HEK293 (cell line): ENCODE measurements around the gene ALG3.

Experiments
- CTCF ChIA-PET: fragments of 350-600 bp; formaldehyde crosslinking; extraction: SDS; loops from one replicate; lab custom pipeline; 2021; ENCODE audit warnings: antibody characterized with exemption; lab: Yijun Ruan, JAX
- POLR2A ChIA-PET: fragments of 300-600 bp; formaldehyde crosslinking; extraction: SDS; loops from one replicate; lab custom pipeline; 2020; ENCODE audit warnings: antibody characterized with exemption, inconsistent platforms; lab: Yijun Ruan, JAX
- H3K27ac ChIP-seq: fragments of 200-500 bp; sonication (Bioruptor generic); 2 replicates; pipeline ENCODE4 v1.5.1; 2014; ENCODE audit warnings: low read depth, low read length, control low read depth, inconsistent platforms; ENCODE audit errors: extremely low read depth
- H3K36me3 ChIP-seq, 2 experiments: fragments of 200-500 bp in 1 of 2; sonication (Bioruptor generic) in 1 of 2; 1 replicate in 1 of 2; 2 replicates in 1 of 2; pipeline ENCODE4 v1.5.1; 2014 to 2017; ENCODE audit warnings: inconsistent platforms in 2 of 2, low read length in 2 of 2; ENCODE audit not compliant: control insufficient read depth in 2 of 2, insufficient read depth in 1 of 2
- H3K4me1 ChIP-seq: fragments of 200-500 bp; sonication (Bioruptor generic); 2 replicates; pipeline ENCODE4 v1.5.1; 2014; ENCODE audit warnings: mild to moderate bottlenecking, low read length, inconsistent platforms; ENCODE audit not compliant: control insufficient read depth, insufficient read depth
- H3K4me3 ChIP-seq: 2 replicates; pipeline ENCODE4 v1.5.1; 2011; ENCODE audit warnings: low read depth, mild to moderate bottlenecking, control low read depth, low read length, moderate library complexity
- H3K9me3 ChIP-seq: fragments of 200-500 bp; sonication (Bioruptor generic); 2 replicates; pipeline ENCODE4 v1.5.1; 2014; ENCODE audit warnings: low read depth, low read length, inconsistent platforms; ENCODE audit not compliant: control insufficient read depth, insufficient read depth
- IKZF3 ChIP-seq: fragments of 450-650 bp; IDR thresholded peaks from 2 replicates; pipeline ENCODE4 v1.5.0; 2018; ENCODE audit warnings: missing biosample characterization, mild to moderate bottlenecking, missing genetic modification characterization, moderate library complexity
- MZF1 ChIP-seq: fragments of 450-650 bp; formaldehyde crosslinking; IDR thresholded peaks from 2 replicates; pipeline ENCODE4 v1.5.1; 2017; ENCODE audit warnings: missing biosample characterization, missing genetic modification characterization, borderline replicate concordance
- OVOL3 ChIP-seq: fragments of 450-650 bp; formaldehyde crosslinking; IDR thresholded peaks from 2 replicates; pipeline ENCODE4 v1.5.1; 2016; ENCODE audit warnings: missing biosample characterization, missing genetic modification characterization
- SP7 ChIP-seq: fragments of 450-650 bp; formaldehyde crosslinking; IDR thresholded peaks from 2 replicates; pipeline ENCODE4 v1.5.1; 2016; ENCODE audit warnings: missing biosample characterization, missing genetic modification characterization
- ZBTB1 ChIP-seq: fragments of 450-650 bp; formaldehyde crosslinking; IDR thresholded peaks from 2 replicates; pipeline ENCODE4 v1.5.1; 2016; ENCODE audit warnings: missing biosample characterization, missing genetic modification characterization
- ZBTB26 ChIP-seq: fragments of 450-650 bp; formaldehyde crosslinking; optimal IDR thresholded peaks from 2 replicates; pipeline ENCODE3; 2016; ENCODE audit warnings: missing biosample characterization, mild to moderate bottlenecking, missing genetic modification characterization
- ZBTB8A ChIP-seq: fragments of 450-650 bp; formaldehyde crosslinking; IDR thresholded peaks from 2 replicates; pipeline ENCODE4 v1.5.1; 2016; ENCODE audit warnings: missing biosample characterization, missing genetic modification characterization
- ZNF211 ChIP-seq: fragments of 450-650 bp; formaldehyde crosslinking; IDR thresholded peaks from 2 replicates; pipeline ENCODE4 v1.5.1; 2016; ENCODE audit warnings: low read depth, missing biosample characterization, missing genetic modification characterization
- ZNF274 ChIP-seq, 2 experiments: fragments of 200-500 bp in 1 of 2; fragments of 450-650 bp in 1 of 2; sonication (Bioruptor generic) in 1 of 2; formaldehyde crosslinking in 1 of 2; IDR thresholded peaks; 2 replicates each; pipeline versions ENCODE4 v1.5.1 to v1.6.1; 2014 to 2016; ENCODE audit warnings: borderline replicate concordance in 1 of 2, inconsistent platforms in 1 of 2, low read length in 1 of 2, missing biosample characterization in 1 of 2, missing genetic modification characterization in 1 of 2
- ZNF292 ChIP-seq: fragments of 450-650 bp; formaldehyde crosslinking; IDR thresholded peaks from 2 replicates; pipeline ENCODE4 v1.5.1; 2016; ENCODE audit warnings: low read depth, missing biosample characterization, missing genetic modification characterization, borderline replicate concordance
- ZNF561 ChIP-seq: fragments of 450-650 bp; IDR thresholded peaks from 2 replicates; pipeline ENCODE4 v1.5.1; 2018; ENCODE audit warnings: missing biosample characterization, missing genetic modification characterization, borderline replicate concordance
- ZNF585B ChIP-seq: fragments of 450-650 bp; formaldehyde crosslinking; IDR thresholded peaks from 2 replicates; pipeline ENCODE4 v1.5.1; 2016; ENCODE audit warnings: missing biosample characterization, missing genetic modification characterization
- ZNF654 ChIP-seq: fragments of 450-650 bp; formaldehyde crosslinking; IDR thresholded peaks from 2 replicates; pipeline ENCODE4 v1.5.1; 2016; ENCODE audit warnings: low read depth, missing biosample characterization, missing genetic modification characterization
- ZNF747 ChIP-seq: fragments of 450-650 bp; formaldehyde crosslinking; IDR thresholded peaks from 2 replicates; pipeline ENCODE4 v1.5.1; 2016; ENCODE audit warnings: missing biosample characterization, missing genetic modification characterization
- ZNF792 ChIP-seq: fragments of 450-650 bp; formaldehyde crosslinking; IDR thresholded peaks from 2 replicates; pipeline ENCODE4 v1.5.1; 2016; ENCODE audit warnings: missing biosample characterization, missing genetic modification characterization
- ZSCAN16 ChIP-seq: fragments of 450-650 bp; formaldehyde crosslinking; IDR thresholded peaks from 2 replicates; pipeline ENCODE4 v1.5.1; 2016; ENCODE audit warnings: missing biosample characterization, missing genetic modification characterization
- ZSCAN23 ChIP-seq: fragments of 450-650 bp; formaldehyde crosslinking; IDR thresholded peaks from 2 replicates; pipeline ENCODE4 v1.5.1; 2016; ENCODE audit warnings: missing biosample characterization, missing genetic modification characterization
- ZSCAN4 ChIP-seq: fragments of 450-650 bp; formaldehyde crosslinking; IDR thresholded peaks from 2 replicates; pipeline ENCODE4 v1.5.1; 2017; ENCODE audit warnings: missing biosample characterization, missing genetic modification characterization
- TF ChIP-seq, protein P1 (sequence below): fragments of 450-650 bp; formaldehyde crosslinking; IDR thresholded peaks from 2 replicates; pipeline ENCODE4 v1.5.1; 2017; ENCODE audit warnings: missing biosample characterization, missing genetic modification characterization

ALG3 gene

GRCh38 chr3:184284696-184285095 lies 35.9 kb upstream of the ALG3 start (continued):
- TF ChIP-seq ZNF654 (tag by site-specific recombination): peak; percentile 60
- TF ChIP-seq ZBTB1: no peak
- TF ChIP-seq ZNF792 (tag by site-specific recombination): no peak
- TF ChIP-seq IKZF3 (tag by site-specific recombination): peak; percentile 56; the same call in 1 of the 2 replicates
- TF ChIP-seq, protein P1, sequence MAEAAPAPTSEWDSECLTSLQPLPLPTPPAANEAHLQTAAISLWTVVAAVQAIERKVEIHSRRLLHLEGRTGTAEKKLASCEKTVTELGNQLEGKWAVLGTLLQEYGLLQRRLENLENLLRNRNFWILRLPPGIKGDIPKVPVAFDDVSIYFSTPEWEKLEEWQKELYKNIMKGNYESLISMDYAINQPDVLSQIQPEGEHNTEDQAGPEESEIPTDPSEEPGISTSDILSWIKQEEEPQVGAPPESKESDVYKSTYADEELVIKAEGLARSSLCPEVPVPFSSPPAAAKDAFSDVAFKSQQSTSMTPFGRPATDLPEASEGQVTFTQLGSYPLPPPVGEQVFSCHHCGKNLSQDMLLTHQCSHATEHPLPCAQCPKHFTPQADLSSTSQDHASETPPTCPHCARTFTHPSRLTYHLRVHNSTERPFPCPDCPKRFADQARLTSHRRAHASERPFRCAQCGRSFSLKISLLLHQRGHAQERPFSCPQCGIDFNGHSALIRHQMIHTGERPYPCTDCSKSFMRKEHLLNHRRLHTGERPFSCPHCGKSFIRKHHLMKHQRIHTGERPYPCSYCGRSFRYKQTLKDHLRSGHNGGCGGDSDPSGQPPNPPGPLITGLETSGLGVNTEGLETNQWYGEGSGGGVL: no peak
- no peak for TF ChIP-seq ZNF585B (tag by site-specific recombination)
- TF ChIP-seq ZNF561 (tag by site-specific recombination): peak; percentile 63; the same call in 1 of the 2 replicates
- no peak for TF ChIP-seq ZSCAN4
- TF ChIP-seq ZBTB26: no peak

DNA sequence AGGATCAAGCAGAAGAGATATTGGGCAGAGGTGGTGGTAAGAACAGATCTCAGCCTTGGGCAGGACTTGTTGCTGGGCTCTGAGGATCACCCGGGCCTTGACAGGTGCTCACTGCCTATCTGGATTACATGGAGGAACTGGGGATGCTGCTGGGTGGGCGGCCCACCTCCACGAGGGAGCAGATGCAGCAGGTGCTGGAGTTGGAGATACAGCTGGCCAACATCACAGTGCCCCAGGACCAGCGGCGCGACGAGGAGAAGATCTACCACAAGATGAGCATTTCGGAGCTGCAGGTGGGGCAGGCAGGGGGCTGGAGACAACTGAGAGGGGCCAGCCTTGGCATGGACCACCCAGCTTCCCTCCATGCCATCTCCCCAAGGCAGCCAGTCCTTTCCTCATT lies 34.9 kb upstream of the ALG3 start:
- Histone ChIP-seq H3K4me3 (no peak overlapping the region), H3K27ac (no peak overlapping the region), H3K9me3 (no peaks in the 10 kb centered on the region), H3K4me1 (no peaks in the 10 kb centered on the region), H3K36me3 (no peaks in the 10 kb centered on the region)
- ChIA-PET POLR2A (no interaction called here), CTCF (interaction anchor here (0.6 to 1.3 kb wide), 4 partner anchors 10 to 217 kb away, joined by 3 to 4 read pairs (median 4); no protein-coding TSS in a partner anchor)
- no peak for TF ChIP-seq OVOL3 (tag by site-specific recombination)
- no peak for TF ChIP-seq ZNF274 (IDR thresholded peaks at IDR 0.05; ENCODE audit: low read length)
- no peak for TF ChIP-seq ZNF274 (tag by site-specific recombination; IDR thresholded peaks at IDR 0.05; ENCODE audit: borderline replicate concordance)

DNA sequence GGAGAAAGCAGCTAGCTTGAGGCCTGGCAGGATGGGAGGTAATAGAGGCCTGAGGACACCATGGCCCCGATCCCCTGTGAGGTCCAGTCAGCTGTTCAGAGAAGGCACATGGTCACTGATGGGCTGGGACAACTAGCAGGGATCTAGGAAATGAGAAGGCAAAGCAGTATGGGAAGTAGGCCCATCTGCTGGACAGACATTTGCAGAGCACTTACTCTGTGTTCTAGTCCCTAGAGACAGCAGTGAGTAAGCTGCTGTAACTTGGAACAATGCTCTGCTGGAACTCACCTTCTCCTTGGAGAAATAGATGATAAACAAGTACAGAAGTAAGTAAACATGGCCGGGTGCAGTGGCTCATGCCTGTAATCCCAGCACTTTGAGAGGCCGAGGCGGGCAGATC lies 34.2 kb upstream of the ALG3 start:
- TF ChIP-seq MZF1 (tag by site-specific recombination): no peak
- TF ChIP-seq ZNF747 (tag by site-specific recombination): no peak
- TF ChIP-seq ZSCAN16 (tag by site-specific recombination): no peak
- TF ChIP-seq SP7: no peak
- TF ChIP-seq ZNF211 (tag by site-specific recombination): no peak
- no peak for TF ChIP-seq ZBTB8A (tag by site-specific recombination)
- no peak for TF ChIP-seq ZSCAN23
- no peak for TF ChIP-seq ZNF292 (tag by site-specific recombination)
- H3K9me3 ChIP-seq: no peaks in the 10 kb centered on the region
- no peak overlapping the region for H3K27ac ChIP-seq
- no peaks in the 10 kb centered on the region for H3K36me3 ChIP-seq
- no peaks in the 10 kb centered on the region for H3K4me1 ChIP-seq
- no peak overlapping the region for H3K4me3 ChIP-seq
- ChIA-PET CTCF (interaction anchor here (0.6 kb wide), 1 partner anchor 208 kb away, joined by 3 read pairs; no protein-coding TSS in a partner anchor), POLR2A (interaction anchor here (0.7 kb wide), 1 partner anchor 9 kb away, joined by 5 read pairs; no protein-coding TSS in a partner anchor)
